Measurements from ENCODE around the gene KLC3.

Gene KLC3

GRCh38 chr19:45357445-45357783, 16.9 kb downstream of the KLC3 start:
- Histone ChIP-seq H4K20me1 (ENCODE audit: insufficient read depth) (no peaks in the 10 kb centered on the region), H3K27ac (no peak overlapping the region), H3K4me3 (IDR thresholded peaks at IDR 0.05; ENCODE audit: insufficient read depth, low read depth, low read length) (no peak overlapping the region), H2AFZ (ENCODE audit: low read depth) (no peak overlapping the region), H3K27me3 (ENCODE audit: insufficient read depth, low read depth) (no peaks in the 10 kb centered on the region), H3K4me2 (no peak overlapping the region), H3K79me2 (ENCODE audit: insufficient read depth, low read depth) (no peaks in the 10 kb centered on the region), H3K9ac (no peak overlapping the region), H3K4me1 (ENCODE audit: low read depth, poor library complexity, severe bottlenecking) (no peaks in the 10 kb centered on the region), H3K36me3 (ENCODE audit: insufficient read depth) (no peaks in the 10 kb centered on the region)
- TF ChIP-seq CTCF (conservative IDR thresholded peaks at IDR 0.05; ENCODE audit: low read depth, low read length) = no peak

GRCh38 chr19:45358213-45358792, 17.8 kb downstream of the KLC3 start:
- H3K4me2 ChIP-seq = no peak overlapping the region
- no peaks in the 10 kb centered on the region for H3K36me3 ChIP-seq (ENCODE audit: insufficient read depth)
- no peak overlapping the region for H2AFZ ChIP-seq (ENCODE audit: low read depth)
- no peaks in the 10 kb centered on the region for H3K27me3 ChIP-seq (ENCODE audit: insufficient read depth, low read depth)
- no peaks in the 10 kb centered on the region for H4K20me1 ChIP-seq (ENCODE audit: insufficient read depth)
- no peak overlapping the region for H3K4me3 ChIP-seq (IDR thresholded peaks at IDR 0.05; ENCODE audit: insufficient read depth, low read depth, low read length)
- TF ChIP-seq CTCF (conservative IDR thresholded peaks at IDR 0.05; ENCODE audit: low read depth, low read length) = no peak
- no peak overlapping the region for H3K9ac ChIP-seq
- H3K79me2 ChIP-seq (ENCODE audit: insufficient read depth, low read depth) = no peaks in the 10 kb centered on the region
- no peak overlapping the region for H3K27ac ChIP-seq
- H3K4me1 ChIP-seq (ENCODE audit: low read depth, poor library complexity, severe bottlenecking) = no peaks in the 10 kb centered on the region

- H4K20me1 ChIP-seq (ENCODE audit: insufficient read depth) = no peaks in the 10 kb centered on the region
- H3K79me2 ChIP-seq (ENCODE audit: insufficient read depth, low read depth) = no peaks in the 10 kb centered on the region
- no peaks in the 10 kb centered on the region for H3K36me3 ChIP-seq (ENCODE audit: insufficient read depth)
- H3K4me1 ChIP-seq (ENCODE audit: low read depth, poor library complexity, severe bottlenecking) = no peaks in the 10 kb centered on the region
- no peak for TF ChIP-seq CTCF (conservative IDR thresholded peaks at IDR 0.05; ENCODE audit: low read depth, low read length)
- no peak overlapping the region for H3K4me3 ChIP-seq (IDR thresholded peaks at IDR 0.05; ENCODE audit: insufficient read depth, low read depth, low read length)
- no peaks in the 10 kb centered on the region for H3K27me3 ChIP-seq (ENCODE audit: insufficient read depth, low read depth)
- H3K27ac ChIP-seq = no peak overlapping the region
- H3K4me2 ChIP-seq = no peak overlapping the region
- no peak overlapping the region for H3K9ac ChIP-seq
- H2AFZ ChIP-seq (ENCODE audit: low read depth) = no peak overlapping the region
Observed at GRCh38 chr19:45361608-45362007, 21.1 kb downstream of the KLC3 start.

- no peak for TF ChIP-seq CTCF (conservative IDR thresholded peaks at IDR 0.05; ENCODE audit: low read depth, low read length)
- no peak overlapping the region for H3K9ac ChIP-seq
- no peaks in the 10 kb centered on the region for H3K4me1 ChIP-seq (ENCODE audit: low read depth, poor library complexity, severe bottlenecking)
- H3K36me3 ChIP-seq (ENCODE audit: insufficient read depth) = no peaks in the 10 kb centered on the region
- no peak overlapping the region for H2AFZ ChIP-seq (ENCODE audit: low read depth)
- no peaks in the 10 kb centered on the region for H3K27me3 ChIP-seq (ENCODE audit: insufficient read depth, low read depth)
- no peak overlapping the region for H3K27ac ChIP-seq
- H3K79me2 ChIP-seq (ENCODE audit: insufficient read depth, low read depth) = no peaks in the 10 kb centered on the region
- H4K20me1 ChIP-seq (ENCODE audit: insufficient read depth) = no peaks in the 10 kb centered on the region
- no peak overlapping the region for H3K4me2 ChIP-seq
- H3K4me3 ChIP-seq (IDR thresholded peaks at IDR 0.05; ENCODE audit: insufficient read depth, low read depth, low read length) = no peak overlapping the region
Observed at GRCh38 chr19:45362291-45362690, 21.7 kb downstream of the KLC3 start.
